Urothelium cell line (cell line): ENCODE data around the gene NRM.

Source experiments
- DNase-seq: peaks from one replicate; pipeline ENCODE4 v3.0.0; 2011; ENCODE audit warnings: low spot score, mixed read lengths
- FAIRE-seq: peaks from 2 replicates; lab custom pipeline; 2011; peaks lifted over from hg19 to GRCh38; lab: Jason Lieb, UNC

Gene NRM

GRCh38 chr6:30689022-30689865 is 1.5 kb downstream of the NRM start:
- FAIRE-seq (no peak), DNase-seq (no peak)

- DNase-seq (no peak), FAIRE-seq (no peak)
Measured at GRCh38 chr6:30688569-30688968, 2.2 kb downstream of the NRM start.

GRCh38 chr6:30687659-30688431 is 2.9 kb downstream of the NRM start:
- FAIRE-seq (no peak), DNase-seq (no peak)

GRCh38 chr6:30686908-30687658 is 3.7 kb downstream of the NRM start:
- DNase-seq = peak; percentile 91
- FAIRE-seq = no peak

- DNase-seq = peak; percentile 70
- FAIRE-seq = no peak
Measured at GRCh38 chr6:30686009-30686907, 4.5 kb downstream of the NRM start, which contains the start of gene PPP1R18. TSS of gene PPP1R18 (minus strand) at chr6:30686645. CDS start at chr6:30686018, 627 bp downstream.

- FAIRE-seq (no peak), DNase-seq (no peak)
Measured at GRCh38 chr6:30685157-30686008, 5.4 kb downstream of the NRM start.

- FAIRE-seq = no peak
- DNase-seq = no peak
Measured at GRCh38 chr6:30684386-30685156, 6.2 kb downstream of the NRM start.

GRCh38 chr6:30683980-30684338 is 6.8 kb downstream of the NRM start:
- no peak for DNase-seq
- no peak for FAIRE-seq

- FAIRE-seq (no peak), DNase-seq (no peak)
Measured at GRCh38 chr6:30683183-30683979, 7.4 kb downstream of the NRM start.

GRCh38 chr6:30682143-30683117 is 8.4 kb downstream of the NRM start:
- FAIRE-seq (no peak), DNase-seq (peak; percentile 80)

GRCh38 chr6:30681766-30682142 is 9.0 kb downstream of the NRM start:
- DNase-seq = no peak
- no peak for FAIRE-seq

GRCh38 chr6:30679765-30680535 is 10.8 kb downstream of the NRM start:
- no peak for DNase-seq
- no peak for FAIRE-seq

- DNase-seq (peak; percentile 74), FAIRE-seq (no peak)
Measured at GRCh38 chr6:30678964-30679726, 11.6 kb downstream of the NRM start.

- FAIRE-seq = no peak
Measured at GRCh38 chr6:30676660-30677285, 14.0 kb downstream of the NRM start.

More at GRCh38 chr6:30676660-30677285, 14.0 kb downstream of the NRM start:
- DNase-seq = no peak
